ENCODE data around the gene LYVE1. TPM values are rescaled to one million over a fixed set of nuclear protein-coding genes. Genes with fewer than 3 reads are reported as not detected.
"Not testable (repeated sequence)": the region's sequence is repeated elsewhere in the genome, so short reads cannot be mapped to it uniquely, and the experiment has no call there.

The LYVE1 gene
- 254 and 616 TPM in 2 replicates for total RNA-seq

GRCh38 chr11:10568486-10568941 is at the start of gene LYVE1:
Gene LYVE1 (minus strand): TSS chr11:10568665. CDS start chr11:10568532, 133 bp downstream.
- peak; percentile 85 for DNase-seq (ENCODE audit: extremely low read depth, low read depth, low spot score)

GRCh38 chr11:10617551-10617950 is 49.1 kb upstream of the LYVE1 start:
- DNase-seq (ENCODE audit: extremely low read depth, low read depth, low spot score), result no peak

GRCh38 chr11:10611979-10612862 is 43.8 kb upstream of the LYVE1 start:
- DNase-seq (ENCODE audit: extremely low read depth, low read depth, low spot score), result no peak

GRCh38 chr11:10609636-10610035 is 41.2 kb upstream of the LYVE1 start:
- DNase-seq (ENCODE audit: extremely low read depth, low read depth, low spot score), result no peak

DNA sequence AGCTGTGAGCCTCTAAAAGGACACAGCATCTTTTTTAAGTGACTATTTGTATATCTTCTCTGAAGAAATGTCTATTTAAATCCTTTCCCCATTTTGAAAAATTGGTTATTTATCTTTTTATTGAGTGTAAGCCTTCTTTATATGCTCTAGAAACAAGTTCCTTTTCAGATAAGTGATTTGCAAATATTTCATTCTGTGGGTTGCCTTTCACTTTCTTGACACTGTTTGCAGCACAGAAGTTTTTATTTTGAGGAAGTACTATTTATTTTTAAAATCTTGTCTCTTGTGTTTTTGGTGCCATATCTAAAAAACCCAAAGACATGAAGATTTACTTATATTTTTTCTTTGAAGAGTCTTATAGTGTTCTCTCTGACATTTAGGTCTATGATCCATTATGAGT is 40.1 kb upstream of the LYVE1 start:
- DNase-seq (ENCODE audit: extremely low read depth, low read depth, low spot score), result no peak

- no peak for DNase-seq (ENCODE audit: extremely low read depth, low read depth, low spot score)
These were observed 39.1 kb upstream of the LYVE1 start for GRCh38 chr11:10607462-10608132.

- no peak for DNase-seq (ENCODE audit: extremely low read depth, low read depth, low spot score)
These were observed 38.2 kb upstream of the LYVE1 start for GRCh38 chr11:10606536-10607208.

- no peak for DNase-seq (ENCODE audit: extremely low read depth, low read depth, low spot score)
These were observed 37.5 kb upstream of the LYVE1 start for GRCh38 chr11:10605941-10606381.

DNA sequence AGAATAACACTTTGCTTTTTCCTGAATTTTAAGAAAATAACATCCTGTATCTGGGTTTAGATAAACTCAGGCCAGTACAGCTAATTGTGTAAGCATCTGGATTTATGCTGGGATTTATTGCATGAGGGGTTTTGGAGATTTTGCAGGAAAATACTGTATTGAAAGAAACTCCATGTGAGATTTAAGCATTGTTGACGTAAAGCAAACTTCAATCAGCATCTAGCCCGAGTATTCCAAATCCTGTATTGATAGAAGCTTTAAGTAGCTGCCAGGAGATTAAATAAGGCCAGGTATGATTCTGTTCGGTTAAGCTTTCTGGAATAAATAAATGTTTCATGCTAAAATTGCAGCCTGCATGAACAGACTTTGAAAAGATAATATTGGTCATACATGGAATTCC is 36.3 kb upstream of the LYVE1 start:
- no peak for DNase-seq (ENCODE audit: extremely low read depth, low read depth, low spot score)

GRCh38 chr11:10604340-10604748 is 35.9 kb upstream of the LYVE1 start:
- DNase-seq (ENCODE audit: extremely low read depth, low read depth, low spot score), result no peak

DNA sequence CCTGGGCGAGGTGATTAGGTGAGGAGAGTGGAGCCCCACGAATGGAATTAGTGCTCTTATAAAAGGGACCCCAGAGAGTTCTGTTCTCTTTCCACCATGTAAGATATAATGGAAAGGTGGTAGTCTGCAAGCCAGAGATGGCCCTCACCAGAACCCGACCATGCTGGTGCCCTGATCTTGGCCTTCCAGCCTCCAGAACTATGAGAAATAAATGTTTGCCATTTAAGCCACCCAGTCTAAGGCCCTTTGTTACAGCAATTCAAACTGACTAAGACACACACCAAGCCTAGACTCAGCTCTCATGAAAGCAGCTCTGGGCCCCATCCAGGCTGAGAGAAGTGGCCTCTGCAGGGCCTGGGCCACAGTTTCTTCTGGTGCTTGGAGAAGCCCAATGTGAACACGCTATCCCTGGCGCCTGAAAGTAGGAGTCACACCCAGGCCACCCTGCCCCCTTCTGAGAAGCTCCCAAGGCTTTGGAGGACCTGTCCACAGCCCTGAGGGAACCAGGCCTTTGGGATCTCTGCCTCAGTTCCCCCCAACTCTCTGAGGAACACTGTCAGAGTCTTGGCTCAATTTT is 35.3 kb upstream of the LYVE1 start:
- DNase-seq (ENCODE audit: extremely low read depth, low read depth, low spot score), result no peak

DNA sequence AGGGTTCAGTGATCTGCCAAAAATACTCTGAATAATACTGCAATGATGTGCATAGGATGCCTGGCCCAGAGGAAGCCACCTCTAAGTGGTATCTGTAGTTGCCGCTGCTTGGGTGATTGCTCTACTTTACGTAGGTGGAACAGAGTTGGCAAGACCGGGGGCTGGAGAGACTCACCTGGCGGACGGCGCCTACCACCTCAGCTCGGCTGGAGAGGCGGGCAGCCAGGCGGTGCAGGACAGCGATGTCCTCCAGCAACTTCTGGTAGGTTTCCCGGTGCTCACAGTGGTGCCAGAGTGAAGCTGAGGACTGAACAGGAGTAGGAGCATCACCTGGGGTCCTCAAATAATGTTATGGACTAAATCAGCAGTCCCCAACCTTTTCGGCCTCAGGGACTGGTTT is 34.5 kb upstream of the LYVE1 start:
- DNase-seq (ENCODE audit: extremely low read depth, low read depth, low spot score), result no peak

DNA sequence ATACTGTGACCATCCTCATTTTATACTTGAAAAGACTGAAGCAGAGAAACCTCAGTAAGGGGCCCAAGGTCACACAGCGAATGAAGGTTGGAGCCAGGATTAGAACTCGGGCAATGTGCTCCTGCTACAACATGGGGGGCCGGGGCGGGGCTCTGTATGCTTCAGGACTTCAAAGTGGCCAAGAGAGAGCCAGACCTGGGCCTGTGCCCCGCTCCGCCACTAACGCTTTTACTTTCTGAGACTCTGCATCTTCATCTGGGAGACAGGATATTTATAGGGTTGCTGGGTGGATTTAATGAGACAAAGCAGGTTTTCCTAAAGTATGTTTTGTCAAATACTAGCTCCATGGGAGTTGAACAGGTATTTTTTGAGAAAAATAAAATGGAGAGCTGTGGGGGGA is 33.9 kb upstream of the LYVE1 start:
- no peak for DNase-seq (ENCODE audit: extremely low read depth, low read depth, low spot score)

GRCh38 chr11:10601837-10602236 is 33.4 kb upstream of the LYVE1 start:
- no peak for DNase-seq (ENCODE audit: extremely low read depth, low read depth, low spot score)

GRCh38 chr11:10600570-10601248 is 32.2 kb upstream of the LYVE1 start:
- DNase-seq (ENCODE audit: extremely low read depth, low read depth, low spot score), result no peak

DNA sequence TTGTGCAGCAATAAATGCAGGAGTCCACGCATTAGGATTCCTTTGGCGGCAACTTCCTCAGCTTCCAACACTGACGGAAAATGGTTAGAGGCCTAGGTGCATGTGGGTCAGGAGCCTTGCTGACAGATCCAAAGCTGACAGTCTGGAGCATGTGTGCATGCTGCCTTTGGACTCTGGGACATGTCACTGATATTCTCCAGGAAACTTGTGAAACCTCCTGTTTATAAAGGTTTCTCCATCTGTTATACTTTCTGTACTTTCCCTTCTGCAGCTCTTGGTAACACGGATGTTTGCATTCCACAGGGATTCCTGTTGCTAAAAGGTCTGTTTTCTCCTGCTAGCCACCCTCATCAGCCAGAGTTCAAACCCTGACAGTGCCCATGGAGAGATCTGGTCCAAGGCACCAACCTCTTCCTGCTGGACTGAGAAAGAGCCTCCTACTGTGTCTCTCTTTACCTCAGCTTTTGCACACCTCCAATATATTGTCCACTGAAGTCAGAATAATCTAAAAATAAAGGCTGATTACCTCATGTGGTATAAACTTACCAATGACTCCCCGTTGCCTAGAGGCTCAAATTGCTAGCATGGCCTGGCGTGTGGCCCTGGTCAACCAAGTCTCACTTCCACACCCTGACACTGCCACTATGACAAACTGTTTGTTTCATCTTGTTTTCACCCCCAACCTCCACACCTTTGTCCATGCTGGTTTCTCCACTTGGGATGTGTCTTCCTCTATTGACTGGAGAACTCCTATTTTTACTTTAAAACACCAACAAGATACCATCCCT is 31.1 kb upstream of the LYVE1 start:
- no peak for DNase-seq (ENCODE audit: extremely low read depth, low read depth, low spot score)

GRCh38 chr11:10598816-10599215 is 30.4 kb upstream of the LYVE1 start:
- DNase-seq (ENCODE audit: extremely low read depth, low read depth, low spot score), result no peak

DNA sequence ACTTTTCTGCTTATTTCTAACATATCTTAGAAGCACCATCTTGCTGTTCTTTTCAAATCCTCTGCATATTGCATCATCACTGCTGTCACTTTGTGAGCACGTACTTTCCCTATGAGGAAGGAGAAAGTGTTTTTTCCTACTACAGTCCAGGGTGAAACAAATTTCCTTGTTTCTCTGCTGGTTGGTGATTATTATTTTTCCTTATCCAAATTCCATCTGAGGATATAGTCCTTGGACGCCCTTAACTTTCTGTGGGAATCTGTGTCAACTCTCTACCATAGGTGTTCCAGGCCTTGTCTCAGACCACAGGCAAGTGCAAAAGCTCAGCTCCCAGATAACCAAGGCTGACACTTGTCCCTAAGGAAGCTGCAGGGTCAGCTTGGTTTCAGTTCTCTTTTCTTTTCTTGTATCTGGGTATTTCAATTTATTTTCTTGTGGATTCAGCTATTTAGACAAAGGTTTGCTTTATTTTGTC is 29.4 kb upstream of the LYVE1 start:
- no peak for DNase-seq (ENCODE audit: extremely low read depth, low read depth, low spot score)

GRCh38 chr11:10595840-10596239 is 27.4 kb upstream of the LYVE1 start:
- DNase-seq (ENCODE audit: extremely low read depth, low read depth, low spot score), result not testable (repeated sequence)

Data from glomerular endothelial cell (primary cell).